NB4 (cell line): Measurements from ENCODE around the gene CYP8B1.

ENCODE experiments used
- CTCF ChIP-seq: IDR thresholded peaks from one replicate; pipeline ENCODE4 v1.5.1; 2012; ENCODE audit warnings: low read depth, low read length
- MAX ChIP-seq: IDR thresholded peaks from 2 replicates; pipeline ENCODE4 v1.6.1; 2011; ENCODE audit warnings: low read depth, low read length
- MYC ChIP-seq: IDR thresholded peaks from 2 replicates; pipeline ENCODE4 v1.6.1; 2011; ENCODE audit warnings: low read depth, low read length
- POLR2A ChIP-seq: IDR thresholded peaks from 2 replicates; pipeline ENCODE4 v1.6.1; 2011; ENCODE audit warnings: mild to moderate bottlenecking; ENCODE audit not compliant: insufficient read length; ENCODE audit errors: extremely low read depth

- TF ChIP-seq CTCF (no peak), POLR2A (no peak), MYC (no peak), MAX (no peak)
Measured at GRCh38 chr3:42822828-42823227, 52.9 kb downstream of the CYP8B1 start.
